GM18508 (cell line): ENCODE results near the gene SLC14A1.

Experiments used
- ATAC-seq: cut with Tn5 transposase; IDR thresholded peaks from one replicate; pipeline ENCODE4 v1.9.1; 2021; ENCODE audit warnings: moderate number of reproducible peaks; ENCODE audit not compliant: insufficient read depth, unreplicated experiment

The SLC14A1 gene

DNA sequence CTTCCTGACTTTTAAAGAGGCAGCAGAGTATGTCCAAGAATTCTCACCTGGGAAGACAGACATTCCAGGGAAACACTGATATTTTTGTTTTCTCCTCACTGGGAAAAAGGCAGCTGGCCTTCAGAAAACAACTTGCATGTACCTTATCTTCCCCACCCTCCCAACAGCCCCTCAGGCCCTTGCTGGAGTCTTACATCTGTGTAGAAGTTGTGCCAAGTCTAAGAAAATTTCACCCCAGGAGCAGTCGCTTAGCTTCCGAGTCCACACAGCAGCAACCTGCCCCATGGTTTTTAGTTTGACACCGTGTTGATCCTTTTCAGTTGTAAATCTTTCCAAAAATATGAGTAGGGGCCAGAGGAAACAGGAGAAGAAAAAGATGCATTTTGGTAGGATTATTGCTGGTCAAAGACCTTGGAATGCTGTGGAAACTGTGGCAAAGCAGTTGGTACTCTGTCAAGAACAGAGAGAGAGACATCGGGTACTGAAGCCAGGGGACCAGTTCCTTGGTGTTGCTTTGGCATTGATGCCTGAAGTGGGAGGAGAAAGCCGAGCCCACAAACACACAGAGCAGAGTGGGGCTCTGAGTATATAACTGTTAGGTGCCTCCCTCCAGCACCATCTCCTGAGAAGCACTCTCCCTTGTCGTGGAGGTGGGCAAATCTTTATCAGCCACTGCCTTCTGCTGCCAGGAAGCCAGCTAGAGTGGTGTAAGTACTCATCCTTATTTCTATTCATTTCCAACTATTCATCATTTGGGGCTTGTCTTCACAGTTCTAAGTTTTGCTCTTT, at the start of gene SLC14A1:
TSS of gene SLC14A1 (plus strand) at position 615 of the 789 bp plus-strand sequence. CDS start 6,140 bp downstream, outside the sequence.
- ATAC-seq = no peak

DNA sequence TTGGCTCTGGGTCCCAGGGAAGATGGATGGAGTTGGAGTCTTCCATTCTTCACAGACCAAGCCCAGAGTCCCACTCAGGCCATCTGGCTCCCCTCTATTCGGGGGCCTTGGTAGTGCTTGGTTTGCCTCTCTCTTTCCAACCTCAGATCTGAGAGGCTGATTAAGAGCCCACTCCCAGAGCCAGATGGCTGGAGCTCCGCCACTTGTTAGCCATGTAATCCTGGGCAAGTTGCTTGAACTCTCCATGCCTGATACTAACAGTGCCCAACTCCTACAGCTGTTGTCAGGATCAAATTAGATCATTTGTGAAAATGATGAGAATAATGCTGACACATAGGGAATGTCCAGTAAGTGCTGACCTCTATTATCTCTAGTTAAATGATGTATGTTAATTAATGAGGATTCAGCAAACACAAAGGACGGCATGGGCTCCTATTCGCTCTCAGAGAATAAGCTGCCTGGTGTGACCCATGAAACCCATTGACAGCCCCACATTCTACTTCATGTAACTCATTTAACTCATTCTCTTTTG, 46.6 kb upstream of the SLC14A1 start:
- no peak for ATAC-seq

DNA sequence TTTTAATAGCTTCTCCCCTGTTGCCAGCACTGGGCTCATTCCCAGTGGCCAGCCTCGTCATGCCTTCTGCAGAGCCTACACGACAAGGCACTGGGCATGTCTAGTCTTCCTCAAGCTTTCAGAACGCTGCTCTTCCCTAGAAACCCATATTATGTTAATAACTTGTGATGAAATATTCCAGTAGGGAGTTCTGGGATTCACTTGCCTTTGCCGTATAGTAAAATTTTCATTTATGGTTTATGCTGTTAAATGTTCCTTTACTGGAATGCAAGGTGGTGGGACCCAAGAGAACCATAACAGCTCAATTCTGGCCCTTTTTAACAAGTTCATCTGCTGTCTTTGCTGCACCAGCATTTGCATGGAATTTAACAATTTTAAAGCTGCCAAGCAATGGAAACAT, 45.5 kb upstream of the SLC14A1 start:
- no peak for ATAC-seq

DNA sequence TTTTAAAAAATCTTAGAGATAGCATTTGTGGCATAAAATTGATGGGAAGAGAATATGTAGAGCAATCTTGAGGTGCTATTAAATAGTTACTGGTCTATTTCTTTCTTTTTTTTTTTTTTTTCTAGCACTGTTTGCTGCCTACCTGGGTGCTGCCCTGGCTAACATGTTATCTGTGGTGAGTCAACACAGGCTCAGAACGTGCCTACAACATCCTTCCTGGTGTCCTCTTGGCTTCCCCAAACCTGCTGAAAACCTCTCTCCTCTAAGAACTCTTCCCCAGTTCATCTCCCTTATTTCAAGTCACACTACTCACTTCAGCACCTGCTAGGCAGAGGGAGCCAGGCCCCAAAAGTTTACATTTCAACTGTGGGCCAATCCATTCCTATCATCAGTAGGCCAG, 45.1 kb upstream of the SLC14A1 start:
- ATAC-seq = no peak

DNA sequence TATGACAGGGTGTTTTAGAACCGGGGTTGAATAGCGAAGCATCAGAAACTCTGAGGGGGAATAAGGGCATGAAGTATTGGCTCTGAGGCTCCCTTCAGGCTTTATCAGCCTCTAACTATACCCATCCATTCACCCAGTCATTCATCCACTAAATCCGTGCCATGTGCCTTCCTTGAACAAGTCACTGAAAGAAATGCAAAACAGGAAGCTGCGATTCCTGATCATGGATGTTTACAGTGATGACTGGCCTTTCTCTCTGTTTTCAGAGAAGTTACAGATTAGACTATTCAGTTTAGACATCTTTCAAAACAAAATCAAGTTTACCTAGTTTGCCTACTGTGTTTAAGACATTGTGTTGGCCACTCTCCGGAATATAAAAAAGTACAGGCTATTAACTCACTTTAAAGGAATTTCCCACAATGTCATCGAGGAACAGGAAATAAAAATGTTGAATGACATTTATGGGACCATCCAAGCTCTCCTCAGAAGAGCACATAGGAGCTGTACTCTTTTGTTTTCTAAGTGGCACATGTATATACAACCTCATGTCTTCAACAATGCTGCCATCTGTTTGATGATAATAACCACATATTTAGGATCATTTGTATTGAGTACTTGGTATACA, 43.8 kb upstream of the SLC14A1 start:
- no peak for ATAC-seq

DNA sequence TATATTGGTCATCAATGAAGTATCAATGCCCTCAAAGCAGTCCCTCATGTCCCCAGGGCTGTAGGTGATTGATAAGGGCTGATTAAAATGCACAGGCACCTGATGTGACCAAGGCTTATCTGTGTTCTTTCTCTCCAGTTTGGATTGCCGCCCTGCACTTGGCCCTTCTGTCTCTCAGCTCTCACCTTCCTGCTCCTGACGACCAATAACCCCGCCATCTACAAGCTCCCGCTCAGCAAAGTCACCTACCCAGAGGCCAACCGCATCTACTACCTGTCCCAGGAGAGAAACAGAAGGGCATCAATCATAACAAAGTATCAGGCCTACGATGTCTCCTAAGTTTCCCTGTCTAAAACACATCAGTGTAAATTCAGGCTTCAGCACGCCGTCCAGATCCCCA, 41.8 kb upstream of the SLC14A1 start:
- ATAC-seq = no peak

DNA sequence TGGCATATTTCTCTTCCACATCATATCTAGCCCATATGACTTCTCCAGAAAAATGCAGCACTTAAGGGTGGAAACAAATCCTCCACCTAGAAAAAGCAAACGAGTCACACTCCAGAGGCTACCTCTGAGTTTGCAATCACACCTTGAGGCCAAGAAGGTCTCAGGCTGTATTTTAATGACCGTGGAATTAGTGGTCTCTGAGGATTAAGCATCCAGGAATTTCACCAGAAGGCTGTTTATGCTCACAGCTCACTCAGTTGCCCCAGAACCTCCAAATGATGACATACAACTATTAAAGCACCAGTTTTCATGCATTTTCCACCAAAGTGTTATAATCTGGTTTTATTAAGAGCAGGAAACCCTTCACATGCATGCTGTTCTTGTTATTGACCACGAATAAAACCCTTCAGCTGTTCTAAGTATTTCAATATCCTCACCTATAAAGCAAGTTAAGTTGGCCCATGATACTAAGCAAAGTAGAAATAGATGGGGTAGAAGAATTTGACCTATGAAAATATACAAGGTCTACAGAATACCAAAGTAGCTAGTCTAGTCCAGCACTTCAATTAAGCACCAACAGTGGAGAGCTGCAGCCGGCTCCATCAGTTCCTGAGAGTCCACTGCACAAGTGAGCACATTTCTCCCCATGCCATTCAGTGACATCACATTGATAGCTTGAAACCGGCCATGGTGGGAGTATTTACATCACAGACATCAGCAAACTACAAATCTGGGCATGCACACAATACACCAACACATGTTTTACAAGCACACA, 39.5 kb upstream of the SLC14A1 start:
- no peak for ATAC-seq

DNA sequence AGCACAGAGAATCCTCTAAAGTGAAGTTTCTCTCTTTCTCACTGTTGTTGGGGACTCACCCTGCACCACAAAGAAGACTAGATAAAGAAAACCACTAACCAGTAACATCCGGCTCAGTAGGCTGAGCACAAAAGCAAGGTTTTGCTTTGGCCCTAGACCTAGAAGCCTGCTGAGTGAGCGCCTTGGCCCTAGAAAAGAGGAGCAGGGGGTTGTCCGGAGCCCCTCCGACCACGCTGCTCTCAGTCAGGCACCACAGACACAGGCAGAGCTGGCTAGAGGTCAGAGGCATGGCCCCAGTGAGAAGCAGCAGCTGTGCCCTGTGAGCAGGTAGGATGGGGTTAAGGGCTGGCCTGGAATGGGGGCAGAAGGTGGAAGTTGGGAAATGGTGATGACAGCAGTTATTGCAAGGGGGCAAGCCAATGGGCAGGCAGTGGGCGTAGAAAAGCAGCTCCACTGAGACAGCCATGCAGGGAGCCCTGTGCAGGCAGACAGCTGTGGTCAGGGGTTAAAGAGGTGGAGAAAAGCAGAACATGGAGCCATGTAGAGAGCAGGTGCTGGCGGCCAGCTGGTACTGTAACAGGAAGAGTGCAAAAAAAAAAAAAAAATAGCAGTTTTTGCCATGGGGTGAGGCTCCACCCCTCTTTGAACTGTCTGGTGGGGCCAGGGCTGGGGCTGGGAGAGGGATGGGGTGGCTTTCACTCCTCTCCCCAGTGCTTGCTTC, 36.9 kb upstream of the SLC14A1 start:
- peak; percentile 74 for ATAC-seq

DNA sequence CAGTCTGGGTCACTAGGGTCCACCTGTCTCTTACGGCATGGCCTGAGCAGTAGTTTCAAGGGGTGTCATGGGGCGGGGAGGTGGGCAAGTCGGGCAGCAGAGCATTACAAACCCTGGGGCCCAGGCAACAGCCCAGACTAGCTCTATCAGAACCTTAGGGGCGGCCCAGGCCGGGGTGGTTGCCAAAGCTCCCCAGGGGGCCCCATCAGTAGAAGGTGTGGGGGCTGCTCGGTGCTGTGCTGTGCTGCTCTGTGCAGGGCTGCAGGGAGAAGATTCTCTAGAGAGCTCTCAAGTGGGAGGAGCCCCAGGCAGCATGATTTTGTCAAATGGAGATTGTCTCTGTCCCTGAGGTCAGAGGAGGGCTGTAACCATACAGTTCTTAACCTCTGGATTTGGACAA, 36.4 kb upstream of the SLC14A1 start:
- ATAC-seq = peak; percentile 26

DNA sequence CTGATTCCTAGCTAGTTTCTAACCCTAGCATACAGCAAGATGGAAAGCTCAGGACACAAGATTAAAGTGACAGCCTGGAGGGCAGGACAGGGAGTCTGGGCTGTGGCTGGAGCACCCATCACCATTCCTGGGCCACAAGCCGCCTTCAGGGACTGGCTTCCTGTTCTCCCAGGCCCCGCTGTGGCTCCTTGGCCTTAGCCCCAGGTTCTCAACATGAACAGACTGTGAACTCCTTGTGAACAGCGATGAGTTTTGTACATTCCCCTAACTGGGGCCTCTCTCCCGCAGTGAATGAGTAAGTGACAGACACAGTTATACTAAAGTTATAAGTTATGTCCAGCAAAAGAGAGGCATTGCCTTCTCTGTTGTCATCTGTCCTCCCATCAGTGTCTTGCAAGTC, 35.9 kb upstream of the SLC14A1 start:
- no peak for ATAC-seq

DNA sequence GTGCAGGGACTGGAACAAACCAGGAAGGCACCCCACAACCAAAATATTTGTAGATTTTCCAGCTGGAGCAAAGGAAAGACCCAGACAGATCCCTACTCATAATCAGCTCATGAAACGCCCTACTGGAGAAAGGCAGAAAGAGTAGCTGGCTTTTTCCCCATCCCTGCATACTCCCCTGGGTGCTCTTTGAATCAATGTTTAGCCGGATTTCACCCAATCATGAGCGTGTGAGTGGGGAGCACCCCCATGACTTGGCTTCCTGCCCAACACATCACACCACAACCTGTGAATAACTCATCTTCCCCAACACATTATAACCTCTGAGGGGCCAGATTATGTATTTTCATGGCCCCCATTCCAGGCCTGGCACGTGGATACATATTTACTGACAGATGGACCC, 35.1 kb upstream of the SLC14A1 start:
- ATAC-seq = no peak

DNA sequence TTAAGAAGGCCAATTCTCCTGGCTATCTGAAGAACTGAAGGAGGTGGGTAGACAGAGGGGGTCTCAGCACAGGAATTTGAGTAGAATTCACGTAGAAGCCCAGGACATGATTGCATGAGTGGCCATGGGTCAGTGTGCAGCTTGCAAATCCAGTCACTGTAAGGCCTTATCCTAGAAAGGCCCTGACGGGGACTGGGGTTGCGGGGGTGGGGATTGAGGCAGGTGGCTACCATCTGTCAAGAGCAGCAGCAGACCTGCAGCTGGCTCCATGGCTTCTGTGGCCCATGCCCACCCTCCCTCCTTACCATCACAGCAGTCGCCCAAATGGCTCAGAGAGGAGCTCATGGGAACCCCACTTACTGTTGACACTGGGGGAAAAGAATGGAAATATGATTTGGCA, 34.6 kb upstream of the SLC14A1 start:
- ATAC-seq = no peak

DNA sequence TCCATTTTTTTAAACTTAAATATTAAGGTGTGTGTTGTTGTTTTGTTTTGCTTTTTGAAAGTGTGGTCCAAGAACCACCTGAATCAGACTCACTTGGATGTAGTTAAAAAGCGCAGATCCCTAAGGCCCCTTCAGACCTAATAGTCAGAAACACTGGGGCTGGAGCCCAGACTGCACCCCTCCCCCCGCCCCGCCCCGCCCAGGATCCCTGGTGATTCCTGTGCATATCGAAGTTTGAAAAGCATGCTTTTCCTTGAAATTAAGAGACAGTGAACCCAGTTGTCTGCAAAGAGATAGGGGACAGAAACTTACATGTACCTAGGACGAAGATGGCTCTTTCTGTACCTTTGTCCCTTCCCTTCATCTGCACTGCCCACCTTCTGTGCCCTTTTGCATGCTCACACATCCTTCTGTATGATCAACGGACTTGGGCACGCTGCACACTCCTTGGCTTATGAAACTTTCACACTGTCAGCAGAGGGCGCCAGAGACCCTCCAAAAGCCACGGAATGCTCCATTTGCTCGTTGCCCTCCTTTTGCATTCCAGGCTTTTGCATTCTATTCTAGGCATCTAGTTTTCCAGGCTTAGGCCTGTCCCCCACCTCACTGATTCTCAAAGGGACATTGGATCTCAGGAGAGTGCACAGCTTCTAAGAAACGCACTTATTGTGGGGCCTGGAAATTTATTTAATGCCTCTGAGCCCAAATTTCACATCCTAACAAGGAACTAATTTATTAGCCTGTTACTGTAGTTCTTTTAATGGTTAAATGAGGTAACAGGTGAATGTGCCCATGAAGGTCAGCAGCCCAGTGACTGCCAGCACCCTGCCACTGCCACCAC, 32.8 kb upstream of the SLC14A1 start:
- no peak for ATAC-seq

DNA sequence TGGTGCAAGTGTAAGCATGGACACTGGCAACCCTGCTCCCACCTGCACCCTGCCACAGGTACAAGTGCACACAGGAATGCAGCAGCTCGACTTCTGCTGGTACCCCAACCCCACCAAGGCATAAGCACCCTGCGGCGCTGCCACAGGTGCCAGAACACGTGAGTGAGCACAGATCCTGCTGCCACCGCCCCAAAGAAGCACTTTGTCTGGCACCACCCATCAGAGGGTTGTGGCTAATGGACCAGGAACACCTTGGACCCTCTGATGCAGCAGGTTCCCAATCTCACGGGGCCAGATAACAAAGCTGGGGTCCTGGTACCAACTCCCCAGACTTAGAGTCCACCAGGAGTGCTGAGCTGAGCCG, 32.2 kb upstream of the SLC14A1 start:
- no peak for ATAC-seq

DNA sequence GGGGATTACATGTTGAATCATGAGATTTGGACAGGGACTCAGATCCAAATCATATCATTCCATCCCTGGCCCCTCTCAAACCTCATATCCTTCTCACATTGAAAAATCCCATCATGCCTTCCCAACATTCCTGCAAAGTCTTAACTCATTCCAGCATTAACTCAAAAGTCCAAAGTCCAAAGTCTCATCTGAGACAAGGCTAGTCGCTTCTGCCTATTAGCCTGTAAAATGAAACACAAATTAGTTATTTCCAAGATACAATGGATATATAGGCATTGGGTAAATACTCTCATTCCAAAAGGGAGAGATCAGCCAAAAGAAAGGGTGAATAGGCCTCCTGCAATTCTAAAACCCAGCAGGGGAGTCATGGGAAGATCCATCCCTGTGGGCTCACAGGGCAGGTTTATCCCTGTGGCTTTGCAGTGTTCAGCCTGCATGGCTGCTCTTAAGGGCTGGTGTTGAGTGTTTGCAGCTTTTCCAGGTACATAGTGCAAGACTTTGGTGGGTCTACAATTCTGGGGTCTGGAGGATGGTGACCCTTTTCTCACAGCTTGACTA, 21.2 kb upstream of the SLC14A1 start:
- ATAC-seq = no peak

DNA sequence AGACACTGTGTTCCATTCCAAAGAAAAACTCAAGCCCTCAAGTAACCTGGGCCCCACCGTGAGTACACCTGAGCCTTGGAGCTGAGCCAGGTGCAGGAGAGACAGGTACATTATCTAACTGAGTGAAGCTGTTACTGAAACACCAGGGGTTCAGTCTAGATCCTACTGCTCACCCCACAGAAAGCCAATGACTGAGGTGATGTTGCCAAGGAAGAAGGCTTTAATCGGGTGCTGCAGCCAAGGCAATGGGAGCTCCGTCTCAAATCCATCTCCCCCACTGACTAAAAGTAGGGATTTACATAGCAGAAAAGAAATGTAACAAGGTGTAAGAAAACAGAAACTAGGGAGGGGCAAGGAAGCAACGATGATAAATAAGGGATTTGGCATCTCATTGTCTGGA, 15.2 kb upstream of the SLC14A1 start:
- ATAC-seq = no peak

DNA sequence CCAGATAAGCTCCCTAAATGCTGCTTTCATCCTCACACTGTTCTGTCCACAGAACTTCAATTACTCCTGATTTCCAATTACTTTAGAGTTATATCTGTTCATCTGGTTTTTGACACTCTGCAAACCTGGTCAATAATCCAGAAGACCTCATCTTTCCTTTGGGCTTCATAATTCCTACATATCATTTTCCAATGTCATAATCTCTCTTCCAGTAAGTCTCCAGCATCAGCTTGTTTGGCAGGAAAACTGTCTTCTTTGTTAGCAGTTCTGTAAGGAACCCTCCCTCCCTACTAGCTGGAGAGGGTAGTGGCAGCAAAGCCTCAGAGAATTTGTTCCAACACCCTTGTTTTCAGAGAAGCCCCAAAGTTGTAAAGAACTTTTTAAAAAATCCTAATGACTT, 11.9 kb upstream of the SLC14A1 start:
- no peak for ATAC-seq

DNA sequence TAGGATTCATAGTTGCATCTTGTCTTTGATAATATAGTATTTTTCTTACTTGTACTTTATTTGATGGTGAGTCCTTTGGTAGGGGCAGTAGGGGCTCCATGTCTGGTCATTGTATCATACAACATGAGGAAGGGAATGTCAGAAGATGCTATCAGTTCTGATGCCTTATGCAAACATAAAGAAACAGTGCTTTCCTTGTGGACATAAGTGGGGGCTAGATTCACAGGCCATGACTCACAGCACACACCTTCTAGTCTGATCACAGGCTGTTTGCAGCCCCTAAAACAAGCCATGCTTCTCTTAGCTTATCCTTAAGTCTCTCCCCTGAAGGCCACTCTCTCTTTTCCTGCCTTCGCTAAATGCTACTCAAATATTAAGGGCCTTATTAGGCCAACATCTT, 10.7 kb upstream of the SLC14A1 start:
- ATAC-seq = no peak

DNA sequence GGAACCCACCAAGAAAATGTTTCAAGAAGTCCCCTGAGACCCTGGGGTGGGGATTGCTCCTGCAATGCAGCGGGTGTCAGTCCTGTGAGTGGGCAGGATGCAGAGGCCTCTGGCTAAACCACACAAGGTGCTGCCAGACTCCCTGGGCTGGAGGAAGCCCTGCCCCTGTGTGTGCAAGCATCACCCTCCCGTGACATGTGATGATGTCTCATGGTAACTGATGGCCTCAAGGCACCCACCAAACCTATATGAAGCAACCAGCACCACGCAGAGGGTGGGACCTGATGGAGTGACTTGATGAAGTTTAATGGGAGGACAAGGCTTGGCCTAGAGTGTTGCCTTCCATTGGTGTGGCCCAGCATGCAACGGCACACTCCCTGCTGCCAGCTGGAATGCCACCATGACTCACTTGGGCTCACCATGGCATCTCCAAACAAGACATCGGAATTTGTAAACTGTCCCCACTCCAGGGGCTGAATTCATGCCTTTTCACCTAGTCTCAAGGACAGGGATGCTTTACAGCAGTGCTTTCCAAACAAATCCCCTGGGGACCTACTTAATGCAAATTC, 8.7 kb upstream of the SLC14A1 start:
- no peak for ATAC-seq
